HepG2 (cell line): ENCODE data around the gene CMTM3. TPM values are rescaled to one million over a fixed set of nuclear protein-coding genes. Genes with fewer than 3 reads are reported as not detected.
A peak's percentile ranks its signal among the peaks of the same experiment; 100 is the strongest.

Experiments used
- AGO2 ChIP-seq: fragments of 200-400 bp; formaldehyde crosslinking; optimal IDR thresholded peaks from 2 replicates; pipeline ENCODE3; 2017; ENCODE audit warnings: mild to moderate bottlenecking, low read depth, low read length, moderate library complexity
- ARID2 ChIP-seq: sonication (generic); formaldehyde crosslinking; IDR thresholded peaks from 2 replicates; pipeline ENCODE4 v1.8.1; 2022; ENCODE audit warnings: mild to moderate bottlenecking, missing genetic modification reagents, borderline replicate concordance
- MIER3 ChIP-seq: IDR thresholded peaks from 2 replicates; pipeline ENCODE4 v1.6.1; 2016; ENCODE audit warnings: missing compliant biosample characterization, borderline replicate concordance
- NFKBIZ ChIP-seq: IDR thresholded peaks from 2 replicates; pipeline ENCODE4 v1.6.1; 2018; ENCODE audit warnings: missing genetic modification reagents, missing compliant biosample characterization
- PAWR ChIP-seq: sonication (generic); formaldehyde crosslinking; IDR thresholded peaks from 2 replicates; pipeline ENCODE4 v1.4.0; 2020; ENCODE audit warnings: missing genetic modification reagents, mild to moderate bottlenecking, borderline replicate concordance
- POGZ ChIP-seq: sonication (generic); formaldehyde crosslinking; IDR thresholded peaks from 2 replicates; pipeline ENCODE4 v1.4.0; 2020; ENCODE audit warnings: mild to moderate bottlenecking, missing genetic modification reagents
- RBM39 ChIP-seq: fragments of 200-400 bp; formaldehyde crosslinking; IDR thresholded peaks from one replicate; pipeline ENCODE4 v1.6.1; 2018; ENCODE audit warnings: antibody characterized with exemption, mild to moderate bottlenecking, low read depth, low read length; ENCODE audit not compliant: poor library complexity, severe bottlenecking
- SMAD1 ChIP-seq: sonication (generic); formaldehyde crosslinking; IDR thresholded peaks from 2 replicates; pipeline ENCODE4 v1.4.0; 2020; ENCODE audit warnings: missing genetic modification reagents, low read depth, mild to moderate bottlenecking, borderline replicate concordance
- SRY ChIP-seq: sonication (generic); formaldehyde crosslinking; IDR thresholded peaks from 2 replicates; pipeline ENCODE4 v1.8.0; 2022; ENCODE audit warnings: mild to moderate bottlenecking, missing genetic modification reagents
- SYNCRIP ChIP-seq: fragments of 200-400 bp; formaldehyde crosslinking; IDR thresholded peaks from 2 replicates; pipeline ENCODE4 v1.6.1; 2018; ENCODE audit warnings: mild to moderate bottlenecking, low read depth, low read length; ENCODE audit not compliant: insufficient read depth
- TOE1 ChIP-seq: sonication (generic); formaldehyde crosslinking; IDR thresholded peaks from 2 replicates; pipeline ENCODE4 v1.4.0; 2020; ENCODE audit warnings: mild to moderate bottlenecking, missing genetic modification reagents
- ZNF253 ChIP-seq: sonication (generic); formaldehyde crosslinking; IDR thresholded peaks from 2 replicates; pipeline ENCODE4 v1.8.0; 2022; ENCODE audit warnings: mild to moderate bottlenecking, missing genetic modification reagents, borderline replicate concordance
- ZNF557 ChIP-seq: sonication (generic); formaldehyde crosslinking; IDR thresholded peaks from 2 replicates; pipeline ENCODE4 v1.4.0; 2020; ENCODE audit warnings: missing genetic modification reagents
- ZNF570 ChIP-seq: sonication (generic); formaldehyde crosslinking; IDR thresholded peaks from 2 replicates; pipeline ENCODE4 v1.4.0; 2020; ENCODE audit warnings: mild to moderate bottlenecking, missing genetic modification reagents, borderline replicate concordance
- ZNF616 ChIP-seq: sonication (generic); formaldehyde crosslinking; IDR thresholded peaks from 2 replicates; pipeline ENCODE4 v1.5.0; 2020; ENCODE audit warnings: low read depth, mild to moderate bottlenecking, missing genetic modification reagents
- ZNF674 ChIP-seq: sonication (generic); formaldehyde crosslinking; IDR thresholded peaks from 2 replicates; pipeline ENCODE4 v1.5.0; 2020; ENCODE audit warnings: low read depth, mild to moderate bottlenecking, missing genetic modification reagents
- polyA plus RNA-seq, 8 experiments: library from polyadenylated mRNA; depleted of rRNA in 3 of 8; stranded (reverse) in 7 of 8; unstranded in 1 of 8; fragments of >200 nt; fragmentation: Illumina TruSeq in 4 of 8; extraction: Trizol in 4 of 8; gene quantifications; 2 replicates each; pipeline versions ENCODE4 v1.2.1 to v1.2.3, GENCODE V29; 2011 to 2016; ENCODE audit warnings: low read depth in 4 of 8, missing spikeins in 1 of 8, mixed read lengths in 1 of 8; ENCODE audit not compliant: insufficient read depth in 1 of 8
- total RNA-seq, 5 experiments: library from RNA; depleted of rRNA; stranded (reverse); fragments of >200 nt; fragmentation: Illumina TruSeq; extraction: Trizol; gene quantifications; 2 replicates each; pipeline ENCODE4 v1.2.3, GENCODE V29; 2016; ENCODE audit warnings: low read depth in 1 of 5
- TF ChIP-seq, protein P1 (sequence below): IDR thresholded peaks from 2 replicates; pipeline ENCODE4 v1.6.1; 2016; ENCODE audit warnings: low read depth
- TF ChIP-seq, protein P2 (sequence below): sonication (generic); formaldehyde crosslinking; IDR thresholded peaks from 2 replicates; pipeline ENCODE4 v1.4.0; 2020; ENCODE audit warnings: missing genetic modification reagents
- TF ChIP-seq, protein P3 (sequence below): IDR thresholded peaks from 2 replicates; pipeline ENCODE4 v1.6.1; 2016; ENCODE audit warnings: low read depth, missing genetic modification reagents, missing compliant biosample characterization

Gene CMTM3
- total and polyA plus RNA-seq, 2 of the 13 experiments (the other 11 are each of a cell fraction or from before 2014, with no cell fraction given) = 29.2 to 48.7 TPM

DNA sequence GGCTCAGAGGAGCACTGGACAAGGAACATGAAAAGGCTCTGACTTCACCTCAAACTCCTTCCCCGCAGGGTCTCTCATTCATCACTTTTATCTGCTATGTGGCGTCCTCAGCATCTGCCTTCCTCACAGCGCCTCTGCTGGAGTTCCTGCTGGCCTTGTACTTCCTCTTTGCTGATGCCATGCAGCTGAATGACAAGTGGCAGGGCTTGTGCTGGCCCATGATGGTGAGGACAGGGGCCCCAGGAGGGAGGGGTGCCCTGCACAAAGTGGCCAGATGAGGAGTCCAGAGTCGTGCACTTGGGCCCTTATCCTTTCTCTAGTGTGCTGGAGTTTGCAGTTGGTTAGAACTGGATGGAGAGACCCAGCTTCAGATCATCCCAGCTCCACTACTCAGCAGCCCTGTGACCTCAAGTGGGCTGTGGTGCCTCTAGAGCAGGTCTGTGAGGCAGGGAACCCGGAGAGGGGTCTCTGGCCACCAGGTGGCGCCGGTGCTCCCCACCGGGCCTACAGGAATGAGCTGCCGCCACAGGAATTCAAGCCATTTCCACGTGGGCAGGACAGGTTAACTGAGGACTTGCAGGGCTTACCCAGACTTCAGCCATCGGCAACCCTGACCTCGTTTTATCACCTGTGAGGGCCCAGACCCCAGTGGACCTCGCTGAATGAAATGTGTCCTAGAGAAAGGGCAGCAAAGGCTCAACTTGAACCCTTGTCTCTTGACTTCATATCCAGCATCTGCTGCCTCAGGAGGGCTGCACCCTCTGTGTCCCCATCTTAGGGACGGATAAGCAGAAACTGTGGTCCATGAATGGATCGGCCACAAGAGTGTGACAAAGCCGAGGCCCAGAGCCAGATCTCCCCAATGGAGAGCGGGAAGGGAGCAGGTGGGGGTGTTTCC, 4.0 kb downstream of the CMTM3 start (continued):
- TF ChIP-seq, protein P1, sequence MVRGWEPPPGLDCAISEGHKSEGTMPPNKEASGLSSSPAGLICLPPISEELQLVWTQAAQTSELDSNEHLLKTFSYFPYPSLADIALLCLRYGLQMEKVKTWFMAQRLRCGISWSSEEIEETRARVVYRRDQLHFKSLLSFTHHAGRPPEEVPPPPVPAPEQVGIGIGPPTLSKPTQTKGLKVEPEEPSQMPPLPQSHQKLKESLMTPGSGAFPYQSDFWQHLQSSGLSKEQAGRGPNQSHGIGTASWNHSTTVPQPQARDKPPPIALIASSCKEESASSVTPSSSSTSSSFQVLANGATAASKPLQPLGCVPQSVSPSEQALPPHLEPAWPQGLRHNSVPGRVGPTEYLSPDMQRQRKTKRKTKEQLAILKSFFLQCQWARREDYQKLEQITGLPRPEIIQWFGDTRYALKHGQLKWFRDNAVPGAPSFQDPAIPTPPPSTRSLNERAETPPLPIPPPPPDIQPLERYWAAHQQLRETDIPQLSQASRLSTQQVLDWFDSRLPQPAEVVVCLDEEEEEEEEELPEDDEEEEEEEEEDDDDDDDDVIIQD (CRISPR knock-in tag) = peak; percentile 76
- TF ChIP-seq SRY (CRISPR knock-in tag) = peak; percentile 67; the same call in 1 of the 2 replicates
- no peak for TF ChIP-seq SYNCRIP
- TF ChIP-seq ZNF674 = no peak
- TF ChIP-seq MIER3 (CRISPR knock-in tag) = peak; percentile 67; the same call in 1 of the 2 replicates
- TF ChIP-seq RBM39 = no peak
- peak; percentile 89; the same call in 1 of the 2 replicates for TF ChIP-seq ARID2
- peak; percentile 72; the same call in 1 of the 2 replicates for TF ChIP-seq ZNF557
- TF ChIP-seq POGZ (CRISPR knock-in tag) = no peak
- TF ChIP-seq SMAD1 (CRISPR knock-in tag) = peak; percentile 50; the same call in 1 of the 2 replicates
- peak; percentile 83; the same call in 1 of the 2 replicates for TF ChIP-seq TOE1 (CRISPR knock-in tag)
- no peak for TF ChIP-seq AGO2
- TF ChIP-seq NFKBIZ (CRISPR knock-in tag) = peak; percentile 51; the same call in 1 of the 2 replicates
- TF ChIP-seq, protein P2, sequence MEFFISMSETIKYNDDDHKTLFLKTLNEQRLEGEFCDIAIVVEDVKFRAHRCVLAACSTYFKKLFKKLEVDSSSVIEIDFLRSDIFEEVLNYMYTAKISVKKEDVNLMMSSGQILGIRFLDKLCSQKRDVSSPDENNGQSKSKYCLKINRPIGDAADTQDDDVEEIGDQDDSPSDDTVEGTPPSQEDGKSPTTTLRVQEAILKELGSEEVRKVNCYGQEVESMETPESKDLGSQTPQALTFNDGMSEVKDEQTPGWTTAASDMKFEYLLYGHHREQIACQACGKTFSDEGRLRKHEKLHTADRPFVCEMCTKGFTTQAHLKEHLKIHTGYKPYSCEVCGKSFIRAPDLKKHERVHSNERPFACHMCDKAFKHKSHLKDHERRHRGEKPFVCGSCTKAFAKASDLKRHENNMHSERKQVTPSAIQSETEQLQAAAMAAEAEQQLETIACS (CRISPR knock-in tag) = no peak
- TF ChIP-seq, protein P3, sequence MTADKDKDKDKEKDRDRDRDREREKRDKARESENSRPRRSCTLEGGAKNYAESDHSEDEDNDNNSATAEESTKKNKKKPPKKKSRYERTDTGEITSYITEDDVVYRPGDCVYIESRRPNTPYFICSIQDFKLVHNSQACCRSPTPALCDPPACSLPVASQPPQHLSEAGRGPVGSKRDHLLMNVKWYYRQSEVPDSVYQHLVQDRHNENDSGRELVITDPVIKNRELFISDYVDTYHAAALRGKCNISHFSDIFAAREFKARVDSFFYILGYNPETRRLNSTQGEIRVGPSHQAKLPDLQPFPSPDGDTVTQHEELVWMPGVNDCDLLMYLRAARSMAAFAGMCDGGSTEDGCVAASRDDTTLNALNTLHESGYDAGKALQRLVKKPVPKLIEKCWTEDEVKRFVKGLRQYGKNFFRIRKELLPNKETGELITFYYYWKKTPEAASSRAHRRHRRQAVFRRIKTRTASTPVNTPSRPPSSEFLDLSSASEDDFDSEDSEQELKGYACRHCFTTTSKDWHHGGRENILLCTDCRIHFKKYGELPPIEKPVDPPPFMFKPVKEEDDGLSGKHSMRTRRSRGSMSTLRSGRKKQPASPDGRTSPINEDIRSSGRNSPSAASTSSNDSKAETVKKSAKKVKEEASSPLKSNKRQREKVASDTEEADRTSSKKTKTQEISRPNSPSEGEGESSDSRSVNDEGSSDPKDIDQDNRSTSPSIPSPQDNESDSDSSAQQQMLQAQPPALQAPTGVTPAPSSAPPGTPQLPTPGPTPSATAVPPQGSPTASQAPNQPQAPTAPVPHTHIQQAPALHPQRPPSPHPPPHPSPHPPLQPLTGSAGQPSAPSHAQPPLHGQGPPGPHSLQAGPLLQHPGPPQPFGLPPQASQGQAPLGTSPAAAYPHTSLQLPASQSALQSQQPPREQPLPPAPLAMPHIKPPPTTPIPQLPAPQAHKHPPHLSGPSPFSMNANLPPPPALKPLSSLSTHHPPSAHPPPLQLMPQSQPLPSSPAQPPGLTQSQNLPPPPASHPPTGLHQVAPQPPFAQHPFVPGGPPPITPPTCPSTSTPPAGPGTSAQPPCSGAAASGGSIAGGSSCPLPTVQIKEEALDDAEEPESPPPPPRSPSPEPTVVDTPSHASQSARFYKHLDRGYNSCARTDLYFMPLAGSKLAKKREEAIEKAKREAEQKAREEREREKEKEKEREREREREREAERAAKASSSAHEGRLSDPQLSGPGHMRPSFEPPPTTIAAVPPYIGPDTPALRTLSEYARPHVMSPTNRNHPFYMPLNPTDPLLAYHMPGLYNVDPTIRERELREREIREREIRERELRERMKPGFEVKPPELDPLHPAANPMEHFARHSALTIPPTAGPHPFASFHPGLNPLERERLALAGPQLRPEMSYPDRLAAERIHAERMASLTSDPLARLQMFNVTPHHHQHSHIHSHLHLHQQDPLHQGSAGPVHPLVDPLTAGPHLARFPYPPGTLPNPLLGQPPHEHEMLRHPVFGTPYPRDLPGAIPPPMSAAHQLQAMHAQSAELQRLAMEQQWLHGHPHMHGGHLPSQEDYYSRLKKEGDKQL = peak; percentile 36; the same call in 1 of the 2 replicates
- TF ChIP-seq ZNF616 (CRISPR knock-in tag) = no peak
- no peak for TF ChIP-seq ZNF253 (CRISPR knock-in tag)
- no peak for TF ChIP-seq ZNF570
- TF ChIP-seq PAWR = 0 out of 2 replicates have a peak, but pooled peaks have one; percentile 77
